Memory B cell (primary cell): Measurements from ENCODE around the gene FMO2.

ENCODE experiments used
- ATAC-seq: fragments of 150-1000 bp; cut with Tn5 transposase; 2 replicates; pipeline ENCODE4 v1.10.0; 2021; ENCODE audit warnings: low read depth, mild to moderate bottlenecking, moderate library complexity
- DNase-seq, 2 donors: peaks; one replicate each; pipeline ENCODE4 v3.0.0; 2022; ENCODE audit warnings: low spot score in 2 of 2
- H3K27ac Mint-ChIP-seq: one replicate; pipeline ENCODE4 v1.8.0; 2022; ENCODE audit warnings: mild to moderate bottlenecking, moderate library complexity, mixed read lengths
- H3K27me3 Mint-ChIP-seq: one replicate; pipeline ENCODE4 v1.8.0; 2022; ENCODE audit warnings: mixed read lengths
- H3K36me3 Mint-ChIP-seq: one replicate; pipeline ENCODE4 v1.8.0; 2022; ENCODE audit warnings: mild to moderate bottlenecking, mixed read lengths
- H3K4me1 Mint-ChIP-seq: one replicate; pipeline ENCODE4 v1.8.0; 2022; ENCODE audit warnings: mixed read lengths
- H3K4me3 Mint-ChIP-seq: one replicate; pipeline ENCODE4 v1.8.0; 2022; ENCODE audit warnings: mild to moderate bottlenecking, moderate library complexity, mixed read lengths
- H3K9me3 Mint-ChIP-seq: one replicate; pipeline ENCODE4 v1.8.0; 2022; ENCODE audit warnings: mixed read lengths

FMO2 gene

DNA sequence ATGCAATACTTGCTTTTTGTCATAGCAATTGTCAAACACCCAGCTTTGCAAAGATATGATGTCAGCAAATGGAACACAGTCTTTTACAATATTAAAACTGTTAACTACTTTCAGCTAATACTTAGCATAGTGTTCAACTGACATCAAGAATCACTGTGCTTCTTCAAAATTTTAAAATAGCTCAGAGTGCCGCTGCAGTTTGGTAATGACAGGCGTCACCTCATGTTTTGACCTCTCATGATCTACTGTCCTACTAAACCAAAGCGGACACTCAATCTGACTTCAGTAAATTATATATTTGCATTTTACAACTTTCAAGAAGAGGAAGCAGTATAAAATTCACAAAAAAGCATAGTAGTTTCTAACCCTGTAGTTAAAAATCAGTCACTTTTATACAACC is 65.2 kb downstream of the FMO2 start:
- no peaks in the 10 kb centered on the region for H3K36me3 Mint-ChIP-seq
- H3K4me3 Mint-ChIP-seq = no peak overlapping the region
- H3K27ac Mint-ChIP-seq = no peak overlapping the region
- no peaks in the 10 kb centered on the region for H3K9me3 Mint-ChIP-seq
- H3K27me3 Mint-ChIP-seq = peaks cover 11% of the 10 kb centered on the region
- peaks cover 12% of the 10 kb centered on the region for H3K4me1 Mint-ChIP-seq
- DNase-seq (no peak), ATAC-seq (no peak)

- peak; percentile 41 for ATAC-seq
- DNase-seq = no peak
- Mint-ChIP-seq H3K27me3 (peaks cover 13% of the 10 kb centered on the region), H3K27ac (peak overlapping the region; percentile 14), H3K4me3 (peak overlapping the region; percentile 92), H3K36me3 (no peaks in the 10 kb centered on the region), H3K4me1 (peaks cover 12% of the 10 kb centered on the region), H3K9me3 (no peaks in the 10 kb centered on the region)
These were observed 66.2 kb downstream of the FMO2 start for GRCh38 chr1:171251042-171251951.

DNA sequence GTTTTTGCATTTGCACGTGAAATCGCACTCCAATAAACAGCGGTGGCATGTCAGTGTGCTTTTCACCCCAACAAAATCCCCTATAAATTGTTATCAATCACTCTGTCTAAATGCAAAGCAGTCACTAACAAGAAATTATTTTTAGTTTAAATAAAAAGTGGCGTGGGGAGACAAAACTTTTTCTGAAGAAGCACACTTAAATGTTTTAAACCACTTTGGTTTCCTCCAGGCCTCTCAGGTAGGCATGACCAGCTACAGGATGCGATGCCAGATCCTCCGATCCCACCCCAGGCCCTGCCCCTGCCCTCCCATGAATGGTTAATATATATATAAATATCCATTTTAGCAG is 66.8 kb downstream of the FMO2 start:
- no peaks in the 10 kb centered on the region for H3K36me3 Mint-ChIP-seq
- no peak for ATAC-seq
- H3K27ac Mint-ChIP-seq = no peak overlapping the region
- H3K9me3 Mint-ChIP-seq = no peaks in the 10 kb centered on the region
- peak overlapping the region; percentile 92 for H3K4me3 Mint-ChIP-seq
- H3K27me3 Mint-ChIP-seq = peaks cover 13% of the 10 kb centered on the region
- DNase-seq = no peak
- H3K4me1 Mint-ChIP-seq = peaks cover 12% of the 10 kb centered on the region

- peak; percentile 9 to 25 for DNase-seq
These were observed 67.4 kb downstream of the FMO2 start for GRCh38 chr1:171252482-171252881.

DNA sequence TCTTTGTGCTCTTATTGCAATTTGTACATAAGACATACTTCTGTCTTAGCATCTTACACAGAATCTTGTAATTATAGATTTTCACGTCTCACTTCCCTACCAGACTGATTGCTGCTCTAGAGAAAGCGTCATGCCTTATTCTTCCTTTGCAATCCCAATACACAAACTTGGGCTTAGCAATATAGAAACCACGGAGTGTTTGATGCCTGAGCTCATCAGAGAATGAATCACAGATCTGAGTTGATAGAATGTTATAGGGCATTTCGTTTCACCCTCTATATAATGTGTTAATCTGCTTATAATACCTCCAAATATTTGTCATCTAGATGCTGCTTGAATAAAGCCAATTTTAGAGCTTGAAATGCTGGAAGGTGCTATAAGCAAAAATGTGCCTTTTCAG is 69.8 kb downstream of the FMO2 start:
- Mint-ChIP-seq H3K27me3 (peaks cover 11% of the 10 kb centered on the region), H3K4me3 (no peak overlapping the region), H3K9me3 (no peaks in the 10 kb centered on the region), H3K27ac (no peak overlapping the region), H3K4me1 (peaks cover 12% of the 10 kb centered on the region), H3K36me3 (no peaks in the 10 kb centered on the region)
- ATAC-seq (no peak), DNase-seq (no peak)

More at GRCh38 chr1:171252482-171252881, 67.4 kb downstream of the FMO2 start:
- Mint-ChIP-seq H3K36me3 (no peaks in the 10 kb centered on the region), H3K9me3 (no peaks in the 10 kb centered on the region), H3K4me3 (peak overlapping the region; percentile 81), H3K27me3 (peaks cover 13% of the 10 kb centered on the region), H3K27ac (peak overlapping the region; percentile 70), H3K4me1 (peaks cover 12% of the 10 kb centered on the region)
- peak; percentile 91 for ATAC-seq

DNA sequence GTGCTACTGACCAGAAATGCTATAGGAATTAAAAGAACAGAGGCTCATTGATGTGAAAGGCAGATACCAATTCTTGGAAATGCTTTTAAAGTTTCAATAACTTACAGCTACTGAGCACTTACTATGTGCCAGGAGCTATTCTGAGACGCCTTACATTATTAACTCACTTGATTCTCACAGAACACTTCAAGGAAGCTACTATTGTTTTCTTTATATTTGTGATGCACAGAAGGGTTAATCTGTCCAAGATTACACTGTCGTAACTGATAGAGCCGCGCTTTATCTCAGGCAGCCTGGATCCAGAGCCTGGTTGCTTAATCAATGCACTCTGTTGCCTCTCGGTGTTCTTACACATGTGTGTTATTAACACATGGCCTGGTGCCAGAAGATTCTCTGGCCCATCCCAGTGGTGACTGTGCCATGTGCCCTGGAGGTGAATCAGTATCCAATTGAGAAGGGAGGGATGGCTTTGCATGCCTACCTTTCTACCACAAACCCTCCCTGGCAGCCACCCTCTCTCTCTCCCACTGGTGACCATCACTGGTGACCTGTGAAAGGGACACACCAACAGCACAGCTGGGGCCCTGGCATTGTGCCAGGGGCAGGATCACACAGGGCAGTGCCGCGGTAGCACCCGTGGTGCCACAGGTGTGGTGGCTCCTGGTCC is 72.0 kb downstream of the FMO2 start:
- Mint-ChIP-seq H3K9me3 (no peaks in the 10 kb centered on the region), H3K27me3 (peaks cover 10% of the 10 kb centered on the region), H3K4me3 (no peak overlapping the region), H3K36me3 (no peaks in the 10 kb centered on the region), H3K27ac (no peak overlapping the region), H3K4me1 (peaks cover 7% of the 10 kb centered on the region)
- ATAC-seq = no peak
- no peak for DNase-seq

DNA sequence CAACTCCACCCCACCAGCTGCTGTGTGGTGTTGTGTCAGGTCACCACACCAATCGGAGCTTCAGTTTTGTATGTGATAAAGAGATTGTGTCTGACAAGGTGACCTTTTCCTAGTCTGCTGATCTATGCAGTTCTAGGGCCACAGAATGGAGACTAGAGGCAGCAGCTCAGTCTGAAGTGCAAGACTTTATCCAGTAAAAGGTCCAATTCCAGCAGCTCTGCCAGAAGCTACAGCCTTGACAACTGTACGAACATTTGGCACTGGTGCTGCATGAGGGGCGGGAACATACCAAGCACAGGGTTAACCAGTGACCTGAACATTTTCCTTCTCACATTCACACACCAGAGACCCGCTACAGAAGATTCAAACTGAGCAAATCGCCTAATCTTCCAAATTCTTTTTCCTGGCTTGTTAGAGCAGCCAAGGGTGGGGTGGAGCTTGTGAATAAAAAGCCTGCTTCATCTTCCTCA is 72.5 kb downstream of the FMO2 start:
- ATAC-seq = no peak
- Mint-ChIP-seq H3K27ac (no peak overlapping the region), H3K27me3 (peaks cover 7% of the 10 kb centered on the region), H3K4me1 (peaks cover 3% of the 10 kb centered on the region), H3K9me3 (no peaks in the 10 kb centered on the region), H3K36me3 (no peaks in the 10 kb centered on the region), H3K4me3 (no peak overlapping the region)
- DNase-seq = no peak

DNA sequence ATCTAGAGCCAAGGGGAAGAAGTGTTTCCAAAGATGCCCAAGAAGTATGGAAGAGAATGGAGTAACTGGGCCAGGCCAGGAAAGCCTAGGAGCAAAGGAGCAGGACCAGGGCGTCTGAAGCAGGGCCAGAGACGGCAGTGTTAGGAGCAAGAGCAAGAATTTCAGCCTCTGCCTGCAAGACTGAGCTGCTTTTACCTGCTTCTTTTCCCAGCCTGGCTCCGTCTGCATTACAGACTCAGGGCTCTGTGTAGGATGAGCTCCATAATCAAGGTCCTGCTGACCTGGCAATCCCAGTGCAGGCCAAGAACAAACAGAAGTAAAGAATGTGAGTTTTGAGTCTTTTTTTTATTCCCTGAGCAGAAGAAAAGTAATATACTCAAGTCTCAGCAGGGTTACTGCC is 73.3 kb downstream of the FMO2 start:
- H3K4me1 Mint-ChIP-seq = no peaks in the 10 kb centered on the region
- no peaks in the 10 kb centered on the region for H3K36me3 Mint-ChIP-seq
- ATAC-seq (no peak), DNase-seq (no peak)
- H3K27ac Mint-ChIP-seq = no peak overlapping the region
- H3K9me3 Mint-ChIP-seq = no peaks in the 10 kb centered on the region
- no peak overlapping the region for H3K4me3 Mint-ChIP-seq
- H3K27me3 Mint-ChIP-seq = peaks cover 6% of the 10 kb centered on the region

DNA sequence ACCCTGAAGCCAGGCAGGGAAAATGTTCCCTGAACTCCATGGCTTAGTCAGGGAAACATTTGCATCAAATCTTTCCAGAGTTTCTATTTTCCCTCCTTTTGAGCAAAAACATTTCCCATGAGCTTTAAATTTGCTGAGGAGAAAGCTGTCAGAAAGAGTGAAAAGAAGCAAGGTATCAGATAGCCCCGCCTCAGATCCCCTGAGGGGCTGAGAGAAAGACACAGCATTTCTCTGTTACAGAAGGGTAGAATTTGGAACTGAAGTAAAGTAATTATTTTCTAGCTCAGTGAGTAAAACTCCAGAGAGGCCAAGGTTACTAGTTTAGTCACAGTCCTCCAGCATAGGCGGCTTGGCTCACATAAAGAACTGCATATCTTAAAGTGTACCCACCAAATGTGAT is 73.8 kb downstream of the FMO2 start:
- Mint-ChIP-seq H3K4me3 (no peak overlapping the region), H3K4me1 (no peaks in the 10 kb centered on the region), H3K36me3 (no peaks in the 10 kb centered on the region), H3K9me3 (no peaks in the 10 kb centered on the region), H3K27me3 (peaks cover 9% of the 10 kb centered on the region), H3K27ac (no peak overlapping the region)
- ATAC-seq (no peak), DNase-seq (no peak)
